Measurements from ENCODE around the gene AGBL1.

The AGBL1 gene

GRCh38 chr15:86382341-86382740 is 302.7 kb downstream of the AGBL1 start:
- Histone ChIP-seq H3K4me3 (ENCODE audit: insufficient read depth in 1 of 2, low read depth in 1 of 2, low read length in 2 of 2) (no peak overlapping the region), H4K8ac (ENCODE audit: low read length) (no peak overlapping the region), H3K14ac (ENCODE audit: low read length in 2 of 2) (no peak overlapping the region), H2AK5ac (ENCODE audit: low read length, severe bottlenecking) (no peak overlapping the region), H2BK120ac (ENCODE audit: low read depth, low read length) (no peak overlapping the region), H3K23ac (ENCODE audit: low read length in 2 of 2) (no peak overlapping the region), H2BK15ac (ENCODE audit: low read depth, poor library complexity, severe bottlenecking) (no peak overlapping the region), H2BK12ac (ENCODE audit: low read length in 2 of 2) (no peak overlapping the region), H3K4ac (ENCODE audit: low read depth in 1 of 2, low read length in 2 of 2) (no peak overlapping the region), H2BK5ac (ENCODE audit: low read depth, low read length, poor library complexity, severe bottlenecking) (no peak overlapping the region), H4K91ac (ENCODE audit: low read length) (no peak overlapping the region), H3K4me1 (ENCODE audit: control insufficient read depth, insufficient read depth, low read depth, low read length) (no peaks in the 10 kb centered on the region), H3K27ac (ENCODE audit: low read length, poor library complexity, severe bottlenecking) (no peak overlapping the region), H3K36me3 (ENCODE audit: control insufficient read depth in 1 of 2, insufficient read depth in 2 of 2, low read depth in 1 of 2, low read length in 2 of 2) (no peaks in the 10 kb centered on the region), H2AFZ (ENCODE audit: low read depth, low read length) (no peak overlapping the region), H3K9me3 (ENCODE audit: control insufficient read depth, low read length) (no peaks in the 10 kb centered on the region), H3K27me3 (ENCODE audit: control insufficient read depth in 1 of 2, insufficient read depth in 1 of 2, low read length in 2 of 2) (no peaks in the 10 kb centered on the region), H3K79me1 (replicated peaks; ENCODE audit: low read length, poor library complexity, severe bottlenecking) (no peaks in the 10 kb centered on the region), H3K18ac (ENCODE audit: low read depth in 1 of 2, low read length in 2 of 2) (no peak overlapping the region), H3K9ac (ENCODE audit: low read length) (no peak overlapping the region), H3K4me2 (ENCODE audit: low read length, poor library complexity, severe bottlenecking) (no peak overlapping the region)
- 88% methylated on average over 3 of the region's 5 CpGs for WGBS
- DNase-seq: no peak

GRCh38 chr15:86383611-86384010 is 303.9 kb downstream of the AGBL1 start:
- Histone ChIP-seq H3K9ac (ENCODE audit: low read length) (no peak overlapping the region), H3K27me3 (ENCODE audit: control insufficient read depth in 1 of 2, insufficient read depth in 1 of 2, low read length in 2 of 2) (no peaks in the 10 kb centered on the region), H3K23ac (ENCODE audit: low read length in 2 of 2) (no peak overlapping the region), H3K4me3 (ENCODE audit: insufficient read depth in 1 of 2, low read depth in 1 of 2, low read length in 2 of 2) (no peak overlapping the region), H3K4me1 (ENCODE audit: control insufficient read depth, insufficient read depth, low read depth, low read length) (no peaks in the 10 kb centered on the region), H3K4me2 (ENCODE audit: low read length, poor library complexity, severe bottlenecking) (no peak overlapping the region), H3K79me1 (replicated peaks; ENCODE audit: low read length, poor library complexity, severe bottlenecking) (no peaks in the 10 kb centered on the region), H3K27ac (ENCODE audit: low read length, poor library complexity, severe bottlenecking) (no peak overlapping the region), H3K14ac (ENCODE audit: low read length in 2 of 2) (no peak overlapping the region), H4K8ac (ENCODE audit: low read length) (no peak overlapping the region), H4K91ac (ENCODE audit: low read length) (no peak overlapping the region), H2AK5ac (ENCODE audit: low read length, severe bottlenecking) (no peak overlapping the region), H3K18ac (ENCODE audit: low read depth in 1 of 2, low read length in 2 of 2) (no peak overlapping the region), H2AFZ (ENCODE audit: low read depth, low read length) (no peak overlapping the region), H3K9me3 (ENCODE audit: control insufficient read depth, low read length) (no peaks in the 10 kb centered on the region), H2BK12ac (ENCODE audit: low read length in 2 of 2) (no peak overlapping the region), H2BK5ac (ENCODE audit: low read depth, low read length, poor library complexity, severe bottlenecking) (no peak overlapping the region), H2BK15ac (ENCODE audit: low read depth, poor library complexity, severe bottlenecking) (no peak overlapping the region), H3K36me3 (ENCODE audit: control insufficient read depth in 1 of 2, insufficient read depth in 2 of 2, low read depth in 1 of 2, low read length in 2 of 2) (no peaks in the 10 kb centered on the region), H3K4ac (ENCODE audit: low read depth in 1 of 2, low read length in 2 of 2) (no peak overlapping the region), H2BK120ac (ENCODE audit: low read depth, low read length) (no peak overlapping the region)
- DNase-seq: no peak
- 83% methylated on average over 5 of the region's 6 CpGs for WGBS

- WGBS: 98% methylated on average over 5 of the region's 6 CpGs
- Histone ChIP-seq H3K23ac (ENCODE audit: low read length in 2 of 2) (no peak overlapping the region), H3K27ac (ENCODE audit: low read length, poor library complexity, severe bottlenecking) (no peak overlapping the region), H2BK12ac (ENCODE audit: low read length in 2 of 2) (no peak overlapping the region), H3K4me2 (ENCODE audit: low read length, poor library complexity, severe bottlenecking) (no peak overlapping the region), H3K36me3 (ENCODE audit: control insufficient read depth in 1 of 2, insufficient read depth in 2 of 2, low read depth in 1 of 2, low read length in 2 of 2) (no peaks in the 10 kb centered on the region), H3K14ac (ENCODE audit: low read length in 2 of 2) (no peak overlapping the region), H3K4me3 (ENCODE audit: insufficient read depth in 1 of 2, low read depth in 1 of 2, low read length in 2 of 2) (no peak overlapping the region), H3K18ac (ENCODE audit: low read depth in 1 of 2, low read length in 2 of 2) (no peak overlapping the region), H3K4ac (ENCODE audit: low read depth in 1 of 2, low read length in 2 of 2) (no peak overlapping the region), H3K4me1 (ENCODE audit: control insufficient read depth, insufficient read depth, low read depth, low read length) (no peaks in the 10 kb centered on the region), H3K9me3 (ENCODE audit: control insufficient read depth, low read length) (no peaks in the 10 kb centered on the region), H2AFZ (ENCODE audit: low read depth, low read length) (no peak overlapping the region), H2BK120ac (ENCODE audit: low read depth, low read length) (no peak overlapping the region), H4K91ac (ENCODE audit: low read length) (no peak overlapping the region), H2AK5ac (ENCODE audit: low read length, severe bottlenecking) (no peak overlapping the region), H4K8ac (ENCODE audit: low read length) (no peak overlapping the region), H2BK5ac (ENCODE audit: low read depth, low read length, poor library complexity, severe bottlenecking) (no peak overlapping the region), H2BK15ac (ENCODE audit: low read depth, poor library complexity, severe bottlenecking) (no peak overlapping the region), H3K79me1 (replicated peaks; ENCODE audit: low read length, poor library complexity, severe bottlenecking) (no peaks in the 10 kb centered on the region), H3K9ac (ENCODE audit: low read length) (peak overlapping the region; percentile 56), H3K27me3 (ENCODE audit: control insufficient read depth in 1 of 2, insufficient read depth in 1 of 2, low read length in 2 of 2) (no peaks in the 10 kb centered on the region)
- DNase-seq: no peak
These were observed 304.5 kb downstream of the AGBL1 start for GRCh38 chr15:86384186-86384585.

GRCh38 chr15:86392296-86392695 is 312.6 kb downstream of the AGBL1 start:
- H3K4ac ChIP-seq (ENCODE audit: low read depth in 1 of 2, low read length in 2 of 2): no peak overlapping the region
- H2AK5ac ChIP-seq (ENCODE audit: low read length, severe bottlenecking): no peak overlapping the region
- H2BK12ac ChIP-seq (ENCODE audit: low read length in 2 of 2): no peak overlapping the region
- no peak overlapping the region for H3K23ac ChIP-seq (ENCODE audit: low read length in 2 of 2)
- H4K8ac ChIP-seq (ENCODE audit: low read length): no peak overlapping the region
- no peak overlapping the region for H3K4me2 ChIP-seq (ENCODE audit: low read length, poor library complexity, severe bottlenecking)
- no peak overlapping the region for H2BK15ac ChIP-seq (ENCODE audit: low read depth, poor library complexity, severe bottlenecking)
- no peak overlapping the region for H2BK120ac ChIP-seq (ENCODE audit: low read depth, low read length)
- no peak overlapping the region for H4K91ac ChIP-seq (ENCODE audit: low read length)
- H3K79me1 ChIP-seq (replicated peaks; ENCODE audit: low read length, poor library complexity, severe bottlenecking): no peaks in the 10 kb centered on the region
- H3K27me3 ChIP-seq (ENCODE audit: control insufficient read depth in 1 of 2, insufficient read depth in 1 of 2, low read length in 2 of 2): no peaks in the 10 kb centered on the region
- H2AFZ ChIP-seq (ENCODE audit: low read depth, low read length): no peak overlapping the region
- no peak overlapping the region for H3K27ac ChIP-seq (ENCODE audit: low read length, poor library complexity, severe bottlenecking)
- DNase-seq: peak; percentile 6
- no peaks in the 10 kb centered on the region for H3K36me3 ChIP-seq (ENCODE audit: control insufficient read depth in 1 of 2, insufficient read depth in 2 of 2, low read depth in 1 of 2, low read length in 2 of 2)
- no peak overlapping the region for H2BK5ac ChIP-seq (ENCODE audit: low read depth, low read length, poor library complexity, severe bottlenecking)
- no peak overlapping the region for H3K14ac ChIP-seq (ENCODE audit: low read length in 2 of 2)
- no peaks in the 10 kb centered on the region for H3K4me1 ChIP-seq (ENCODE audit: control insufficient read depth, insufficient read depth, low read depth, low read length)
- H3K4me3 ChIP-seq (ENCODE audit: insufficient read depth in 1 of 2, low read depth in 1 of 2, low read length in 2 of 2): no peak overlapping the region
- no peaks in the 10 kb centered on the region for H3K9me3 ChIP-seq (ENCODE audit: control insufficient read depth, low read length)
- 67% methylated on average over 1 of the region's 1 CpG for WGBS
- H3K9ac ChIP-seq (ENCODE audit: low read length): no peak overlapping the region
- no peak overlapping the region for H3K18ac ChIP-seq (ENCODE audit: low read depth in 1 of 2, low read length in 2 of 2)

Data from mesenchymal stem cell (in vitro differentiated cells and primary cell).